Measurements from ENCODE around the gene SGSH. TPM values are rescaled to one million over a fixed set of nuclear protein-coding genes. Genes with fewer than 3 reads are reported as not detected.
A peak's percentile ranks its signal among the peaks of the same experiment; 100 is the strongest.
"Not testable (repeated sequence)": the region's sequence is repeated elsewhere in the genome, so short reads cannot be mapped to it uniquely, and the experiment has no call there.

SGSH gene
- total RNA-seq, 4 donors from 2014 or later, result 26.1 to 50.5 (median 34.6) TPM

- DNase-seq (ENCODE audit: low spot score in 2 of 2), result no peak
- Histone ChIP-seq H3K27ac (peak overlapping the region; percentile 80 to 97 (median 94)), H3K27me3 (no peaks in the 10 kb centered on the region), H3K36me3 (peaks cover 0 to 5% (median 0%) of the 10 kb centered on the region in 3 donors), H3K4me1 (peaks cover 0 to 50% (median 36%) of the 10 kb centered on the region in 4 donors), H3K9me3 (no peaks in the 10 kb centered on the region), H3K4me3 (peak overlapping the region; percentile 50 to 86 (median 56))
- TF ChIP-seq POLR2A (IDR thresholded peaks at IDR 0.05) (no peak), EP300 (IDR thresholded peaks at IDR 0.05) (no peak)
- TF ChIP-seq, protein P1, sequence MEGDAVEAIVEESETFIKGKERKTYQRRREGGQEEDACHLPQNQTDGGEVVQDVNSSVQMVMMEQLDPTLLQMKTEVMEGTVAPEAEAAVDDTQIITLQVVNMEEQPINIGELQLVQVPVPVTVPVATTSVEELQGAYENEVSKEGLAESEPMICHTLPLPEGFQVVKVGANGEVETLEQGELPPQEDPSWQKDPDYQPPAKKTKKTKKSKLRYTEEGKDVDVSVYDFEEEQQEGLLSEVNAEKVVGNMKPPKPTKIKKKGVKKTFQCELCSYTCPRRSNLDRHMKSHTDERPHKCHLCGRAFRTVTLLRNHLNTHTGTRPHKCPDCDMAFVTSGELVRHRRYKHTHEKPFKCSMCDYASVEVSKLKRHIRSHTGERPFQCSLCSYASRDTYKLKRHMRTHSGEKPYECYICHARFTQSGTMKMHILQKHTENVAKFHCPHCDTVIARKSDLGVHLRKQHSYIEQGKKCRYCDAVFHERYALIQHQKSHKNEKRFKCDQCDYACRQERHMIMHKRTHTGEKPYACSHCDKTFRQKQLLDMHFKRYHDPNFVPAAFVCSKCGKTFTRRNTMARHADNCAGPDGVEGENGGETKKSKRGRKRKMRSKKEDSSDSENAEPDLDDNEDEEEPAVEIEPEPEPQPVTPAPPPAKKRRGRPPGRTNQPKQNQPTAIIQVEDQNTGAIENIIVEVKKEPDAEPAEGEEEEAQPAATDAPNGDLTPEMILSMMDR (IDR thresholded peaks at IDR 0.05), result no peak
- 37 to 38% methylated on average over 18 of the region's 18 CpGs for WGBS, 2 donors
These were observed 39.4 kb upstream of the SGSH start for GRCh38 chr17:80259457-80260068.

DNA sequence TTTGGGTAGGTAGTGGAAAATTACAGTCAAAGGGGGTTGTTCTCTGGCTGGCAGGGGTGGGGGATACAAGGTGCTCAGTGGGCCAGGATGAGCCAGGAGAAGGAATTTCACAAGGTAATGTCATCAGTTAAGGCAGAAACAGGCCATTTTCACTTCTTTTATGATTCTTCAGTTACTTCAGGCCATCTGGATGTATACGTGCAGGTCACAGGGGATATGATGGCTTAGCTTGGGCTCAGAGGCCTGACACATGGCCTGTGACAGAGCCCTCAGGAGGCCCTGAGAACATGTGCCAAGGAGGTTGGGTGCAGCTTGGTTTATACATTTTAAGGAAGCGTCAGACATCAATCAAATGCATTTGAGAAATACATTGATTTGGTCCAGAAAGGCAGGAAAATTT is 38.2 kb upstream of the SGSH start:
- H3K9me3 ChIP-seq; DNase-seq (ENCODE audit: low spot score in 2 of 2); H3K36me3 ChIP-seq; H3K27me3 ChIP-seq; H3K4me3 ChIP-seq: not testable (repeated sequence)
- Histone ChIP-seq H3K27ac (peak overlapping the region in 1 of 4 donors; percentile 65), H3K4me1 (peaks cover 0 to 39% (median 24%) of the 10 kb centered on the region in 4 donors)
- 74 to 79% methylated on average over 2 of the region's 2 CpGs for WGBS, 2 donors

DNA sequence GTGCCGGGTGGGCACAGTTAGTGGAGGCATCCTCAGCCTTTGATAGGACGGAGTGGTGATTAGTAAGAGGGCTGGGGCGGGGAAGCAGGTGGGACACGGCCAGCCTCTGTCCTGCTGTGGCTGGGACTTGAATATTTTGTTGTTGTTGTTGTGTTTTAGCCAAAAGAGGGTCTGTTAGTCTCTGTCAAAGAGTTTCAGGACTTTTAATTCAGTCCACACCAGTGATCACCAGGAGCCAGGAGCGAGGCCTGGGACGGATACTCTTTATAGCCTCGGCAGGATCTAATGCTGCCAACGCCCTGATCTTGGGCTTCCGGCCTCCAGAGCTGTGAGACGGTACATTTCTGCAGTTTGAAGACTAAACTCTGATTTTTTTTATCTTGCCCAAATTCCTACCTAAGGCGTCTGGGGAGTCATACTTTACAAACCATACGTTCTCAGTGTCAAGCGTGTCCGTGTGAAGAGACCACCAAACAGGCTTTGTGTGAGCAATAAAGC is 37.6 kb upstream of the SGSH start:
- H3K27ac ChIP-seq, result peak overlapping the region in 1 of 4 donors; percentile 65
- H3K9me3 ChIP-seq, result no peaks in the 10 kb centered on the region
- no peak for DNase-seq (ENCODE audit: low spot score in 2 of 2)
- H3K36me3 ChIP-seq, result peaks cover 0 to 8% (median 0%) of the 10 kb centered on the region in 3 donors
- H3K4me3 ChIP-seq, result no peak overlapping the region
- TF ChIP-seq EP300 (IDR thresholded peaks at IDR 0.05) (no peak), POLR2A (IDR thresholded peaks at IDR 0.05) (no peak)
- TF ChIP-seq, protein P1 (IDR thresholded peaks at IDR 0.05), result no peak
- H3K27me3 ChIP-seq, result no peaks in the 10 kb centered on the region
- H3K4me1 ChIP-seq, result peaks cover 0 to 34% (median 19%) of the 10 kb centered on the region in 4 donors
- 73 to 83% methylated on average over 14 of the region's 14 CpGs for WGBS, 2 donors

GRCh38 chr17:80256034-80256350 is 35.9 kb upstream of the SGSH start:
- peaks cover 0 to 20% (median 7%) of the 10 kb centered on the region in 4 donors for H3K4me1 ChIP-seq
- no peaks in the 10 kb centered on the region for H3K9me3 ChIP-seq
- TF ChIP-seq POLR2A (IDR thresholded peaks at IDR 0.05) (no peak), EP300 (IDR thresholded peaks at IDR 0.05) (no peak)
- TF ChIP-seq, protein P1 (IDR thresholded peaks at IDR 0.05), result no peak
- no peak overlapping the region for H3K27ac ChIP-seq
- no peak for DNase-seq (ENCODE audit: low spot score in 2 of 2)
- H3K27me3 ChIP-seq, result no peaks in the 10 kb centered on the region
- 95 to 97% methylated on average over 5 of the region's 5 CpGs for WGBS, 2 donors
- H3K36me3 ChIP-seq, result peaks cover 0 to 26% (median 0%) of the 10 kb centered on the region in 3 donors
- H3K4me3 ChIP-seq, result no peak overlapping the region

DNA sequence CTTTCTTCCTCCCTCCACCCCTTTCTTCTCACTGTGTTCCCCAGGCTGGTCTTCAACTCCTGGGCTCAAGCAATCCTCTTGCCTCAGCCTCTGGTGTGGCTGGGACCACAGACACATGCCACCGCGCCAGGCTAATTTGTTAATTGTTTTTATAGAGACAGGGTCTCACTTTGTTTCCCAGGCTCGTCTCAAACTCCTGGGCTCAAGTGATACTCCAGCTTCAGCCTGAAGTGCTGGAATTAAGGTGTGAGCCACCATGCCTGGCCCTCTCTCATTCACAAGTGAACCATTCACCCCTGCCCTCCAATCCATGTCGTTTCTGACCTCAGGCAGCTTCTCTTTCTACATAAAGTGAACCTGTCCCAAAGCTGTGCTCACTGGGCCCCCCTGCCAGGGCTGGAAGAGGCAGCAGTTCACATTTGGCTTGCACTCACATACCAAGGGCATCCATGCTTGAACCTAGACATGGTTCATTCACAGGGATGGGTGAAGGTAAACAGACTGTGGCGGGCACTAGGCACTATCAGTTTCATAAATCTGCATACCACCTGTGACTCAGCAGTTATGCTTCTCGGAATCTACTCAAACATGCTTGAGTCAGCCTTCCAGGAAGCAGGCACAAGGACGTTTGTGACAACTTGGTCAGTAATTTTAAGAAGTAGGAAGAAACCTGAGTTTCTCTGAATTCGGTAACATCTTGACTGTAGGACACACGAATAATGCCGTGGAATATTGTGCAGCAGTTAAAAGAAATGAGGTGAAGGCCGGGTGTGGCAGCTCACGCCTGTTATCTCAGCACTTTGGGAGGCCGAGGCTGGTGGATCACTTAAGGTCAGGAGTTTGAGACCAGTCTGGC is 34.5 kb upstream of the SGSH start:
- Histone ChIP-seq H3K27me3 (no peaks in the 10 kb centered on the region), H3K9me3 (no peaks in the 10 kb centered on the region), H3K4me1 (peaks cover 0 to 16% (median 5%) of the 10 kb centered on the region in 4 donors), H3K36me3 (peaks cover 0 to 40% (median 0%) of the 10 kb centered on the region in 3 donors), H3K4me3 (no peak overlapping the region), H3K27ac (peak overlapping the region in 2 of 4 donors; percentile 38 to 75)
- peak in 1 of 2 donors; percentile 23 for DNase-seq (ENCODE audit: low spot score in 2 of 2)
- WGBS, 2 donors, result 68 to 73% methylated on average over 13 of the region's 13 CpGs
- no peak for TF ChIP-seq POLR2A (IDR thresholded peaks at IDR 0.05)
- TF ChIP-seq EP300 (IDR thresholded peaks at IDR 0.05), result peak in 1 of 2 donors; percentile 67
- TF ChIP-seq, protein P1 (IDR thresholded peaks at IDR 0.05), result no peak

Data from tibial nerve (tissue), 4 donors.